ENCODE measurements around the gene ARHGEF1.
"Not testable (repeated sequence)": the region's sequence is repeated elsewhere in the genome, so short reads cannot be mapped to it uniquely, and the experiment has no call there.

Gene ARHGEF1

DNA sequence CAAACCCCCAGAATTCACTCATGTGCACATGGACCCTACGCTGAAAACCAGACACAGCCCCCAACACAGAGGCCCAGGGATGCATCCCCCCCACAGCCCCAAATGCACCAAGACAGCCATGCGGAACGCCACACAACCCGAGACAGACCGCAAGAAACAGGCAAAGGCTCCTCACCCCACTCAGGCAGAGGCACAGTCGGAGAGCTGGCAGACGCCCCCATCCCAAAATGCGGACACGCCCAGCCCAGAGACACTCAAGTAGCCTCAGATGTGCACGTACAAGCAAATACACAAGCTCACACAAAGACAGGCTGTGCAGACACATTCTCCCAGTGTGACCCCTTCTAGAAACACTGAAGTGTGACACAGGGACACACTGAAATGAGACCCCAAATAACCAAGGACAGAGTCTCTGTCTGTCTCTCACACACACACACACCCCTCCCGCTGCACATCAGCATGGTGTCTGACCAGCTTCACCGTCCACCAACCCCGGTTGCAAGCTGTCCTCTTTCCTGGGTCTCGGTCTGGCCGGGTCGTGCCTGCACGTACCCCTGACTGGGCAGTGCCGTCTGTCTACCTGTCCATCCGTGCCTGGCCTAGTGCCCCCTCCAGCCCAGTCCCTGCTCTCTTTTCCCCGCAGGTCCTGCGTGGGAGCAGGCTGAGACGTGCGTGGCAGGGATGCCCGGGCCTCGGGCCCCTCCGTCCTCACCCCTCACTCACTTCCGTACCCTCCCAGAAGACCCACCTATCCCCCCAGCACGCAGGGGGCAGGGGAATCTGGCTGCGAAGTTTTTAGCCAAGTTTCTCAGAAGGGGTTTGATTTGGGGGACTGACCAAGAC lies 29.1 kb downstream of the ARHGEF1 start:
- no peak overlapping the region for H4K91ac ChIP-seq (ENCODE audit: low read depth, low read length)

DNA sequence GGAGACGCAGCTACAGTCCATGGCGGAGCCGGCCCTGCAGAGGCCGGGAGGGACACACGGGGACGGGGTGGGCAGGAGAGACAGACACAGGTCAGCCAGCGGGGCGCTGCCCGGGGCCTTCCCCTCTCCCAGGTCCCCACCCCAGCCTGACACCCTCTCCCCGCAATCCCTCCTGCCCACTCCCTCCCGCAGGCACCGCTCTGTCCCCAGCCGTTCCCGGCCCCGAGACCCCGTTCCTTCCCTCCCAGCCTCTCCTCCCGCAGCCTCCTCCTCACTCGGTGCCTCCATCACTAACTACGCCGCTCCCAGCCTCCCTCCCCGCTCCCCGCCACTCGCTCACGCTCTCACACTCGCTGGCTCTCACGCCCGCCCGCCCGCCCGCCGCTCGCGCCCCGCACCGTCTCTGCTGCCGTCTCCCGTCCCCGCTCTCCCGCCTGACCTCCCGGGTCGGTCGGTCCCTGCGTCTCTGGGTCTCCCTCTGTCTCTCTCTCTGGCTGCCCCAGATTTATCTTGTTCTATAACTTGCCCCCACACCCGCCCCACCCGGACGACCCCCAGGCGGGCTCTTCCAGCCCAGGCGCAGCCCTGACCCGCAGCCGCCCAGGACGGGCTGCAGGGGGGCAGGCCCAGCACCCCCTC lies 30.0 kb downstream of the ARHGEF1 start:
- H3K4me1 ChIP-seq (ENCODE audit: control insufficient read depth in 1 of 2, insufficient read depth in 2 of 2, low read length in 2 of 2): no peaks in the 10 kb centered on the region
- no peak overlapping the region for H3K9ac ChIP-seq (ENCODE audit: low read length)
- H2BK12ac ChIP-seq (ENCODE audit: low read length): no peak overlapping the region
- H3K79me2 ChIP-seq (ENCODE audit: control insufficient read depth, insufficient read depth, low read length, poor library complexity): no peaks in the 10 kb centered on the region
- H2AK5ac ChIP-seq (ENCODE audit: low read length): no peak overlapping the region
- H4K91ac ChIP-seq (ENCODE audit: low read depth, low read length): no peak overlapping the region
- no peak overlapping the region for H3K4me3 ChIP-seq (ENCODE audit: low read depth, low read length)
- H3K18ac ChIP-seq (ENCODE audit: low read length): no peak overlapping the region
- no peak overlapping the region for H3K4ac ChIP-seq (ENCODE audit: low read depth, low read length)
- H2BK5ac ChIP-seq (ENCODE audit: low read depth, low read length, poor library complexity): no peak overlapping the region
- no peaks in the 10 kb centered on the region for H3K79me1 ChIP-seq (ENCODE audit: low read length)
- no CpG with 5 or more reads among the region's 51 CpGs for WGBS (ENCODE audit: extremely low coverage, insufficient coverage, insufficient read length)
- no peak overlapping the region for H4K12ac ChIP-seq (ENCODE audit: low read depth, low read length)
- H2BK120ac ChIP-seq (ENCODE audit: insufficient read depth, low read length, poor library complexity): no peak overlapping the region
- no peak overlapping the region for H3K27ac ChIP-seq (ENCODE audit: low read depth, low read length)
- H3K23ac ChIP-seq (ENCODE audit: low read length): no peak overlapping the region
- peaks cover 0 to under 1% of the 10 kb centered on the region in 2 experiments for H3K36me3 ChIP-seq (ENCODE audit: control insufficient read depth in 1 of 2, insufficient read depth in 2 of 2, low read length in 2 of 2)
- DNase-seq: no peak
- no peak overlapping the region for H4K8ac ChIP-seq (ENCODE audit: low read depth, low read length)
- no peak overlapping the region for H3K14ac ChIP-seq (ENCODE audit: low read length)
- H3K27me3 ChIP-seq (ENCODE audit: insufficient read depth, low read length): peaks cover 54% of the 10 kb centered on the region
- H3K9me3 ChIP-seq (ENCODE audit: insufficient read depth, low read depth, low read length): peaks cover 18% of the 10 kb centered on the region
- H3K4me2 ChIP-seq (ENCODE audit: low read length): no peak overlapping the region
- no peak overlapping the region for H2AFZ ChIP-seq (ENCODE audit: insufficient read depth, low read length, poor library complexity)

More for the DNA sequence above, 29.1 kb downstream of the ARHGEF1 start:
- Histone ChIP-seq H3K79me2 (ENCODE audit: control insufficient read depth, insufficient read depth, low read length, poor library complexity) (no peaks in the 10 kb centered on the region), H3K9ac (ENCODE audit: low read length) (no peak overlapping the region), H3K23ac (ENCODE audit: low read length) (no peak overlapping the region), H4K8ac (ENCODE audit: low read depth, low read length) (no peak overlapping the region), H3K27me3 (ENCODE audit: insufficient read depth, low read length) (peaks cover 49% of the 10 kb centered on the region), H3K4me2 (ENCODE audit: low read length) (no peak overlapping the region), H2BK12ac (ENCODE audit: low read length) (no peak overlapping the region), H4K12ac (ENCODE audit: low read depth, low read length) (no peak overlapping the region), H3K79me1 (ENCODE audit: low read length) (no peaks in the 10 kb centered on the region), H3K14ac (ENCODE audit: low read length) (no peak overlapping the region), H3K4me1 (ENCODE audit: control insufficient read depth in 1 of 2, insufficient read depth in 2 of 2, low read length in 2 of 2) (no peaks in the 10 kb centered on the region), H3K9me3 (ENCODE audit: insufficient read depth, low read depth, low read length) (peaks cover 15% of the 10 kb centered on the region), H3K4ac (ENCODE audit: low read depth, low read length) (no peak overlapping the region), H3K27ac (ENCODE audit: low read depth, low read length) (no peak overlapping the region), H2AK5ac (ENCODE audit: low read length) (no peak overlapping the region), H3K36me3 (ENCODE audit: control insufficient read depth in 1 of 2, insufficient read depth in 2 of 2, low read length in 2 of 2) (peaks cover 2 to 6% of the 10 kb centered on the region in 2 experiments), H3K18ac (ENCODE audit: low read length) (no peak overlapping the region), H3K4me3 (ENCODE audit: low read depth, low read length) (no peak overlapping the region), H2BK5ac (ENCODE audit: low read depth, low read length, poor library complexity) (no peak overlapping the region), H2AFZ (ENCODE audit: insufficient read depth, low read length, poor library complexity) (no peak overlapping the region), H2BK120ac (ENCODE audit: insufficient read depth, low read length, poor library complexity) (no peak overlapping the region)
- DNase-seq: no peak
- no CpG with 5 or more reads among the region's 29 CpGs for WGBS (ENCODE audit: extremely low coverage, insufficient coverage, insufficient read length)

DNA sequence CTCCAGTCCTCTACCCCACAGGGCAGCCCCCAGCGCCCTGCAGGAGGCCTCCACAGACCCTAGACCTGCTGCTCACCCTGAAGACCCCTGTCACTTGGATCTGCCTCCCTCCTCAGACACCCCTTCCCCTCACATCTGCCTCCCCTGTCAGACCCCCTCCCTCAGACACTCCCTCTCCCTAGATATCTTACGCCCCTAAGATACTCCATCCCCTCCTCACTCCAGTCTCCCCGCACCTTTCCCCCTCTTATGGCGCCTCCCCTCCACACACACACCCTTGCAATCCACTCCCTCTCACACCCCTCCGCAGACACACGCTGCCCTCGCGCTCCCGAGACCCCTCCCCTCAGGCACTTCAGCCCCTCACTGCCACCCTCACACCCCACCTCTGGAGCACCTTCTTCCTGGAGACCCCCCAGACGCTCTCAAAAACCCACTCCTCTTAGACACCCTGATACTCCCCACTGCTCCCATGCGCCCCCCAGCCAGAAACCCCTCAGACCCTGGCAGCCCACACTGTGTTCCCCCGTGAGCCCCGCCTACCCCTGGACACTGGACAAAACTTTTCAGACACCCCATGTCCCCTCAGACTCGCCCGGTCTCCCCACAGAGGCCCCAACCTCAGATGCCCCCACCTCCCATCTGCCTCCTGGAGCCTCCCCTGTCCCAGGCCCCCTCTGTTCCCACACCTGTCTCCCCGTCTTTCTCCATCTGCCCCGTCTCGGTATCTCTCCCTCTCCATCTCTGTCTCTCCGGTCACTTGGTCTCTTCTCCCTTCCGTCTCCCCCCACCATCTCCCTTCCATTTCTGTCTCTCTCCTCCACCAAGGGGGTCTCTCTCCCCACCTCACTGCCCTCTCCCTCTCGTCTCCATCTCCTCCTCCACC lies 30.8 kb downstream of the ARHGEF1 start:
- H2BK12ac ChIP-seq (ENCODE audit: low read length): no peak overlapping the region
- H3K27ac ChIP-seq (ENCODE audit: low read depth, low read length): no peak overlapping the region
- no peak overlapping the region for H2BK5ac ChIP-seq (ENCODE audit: low read depth, low read length, poor library complexity)
- no peak for DNase-seq
- no peak overlapping the region for H3K4ac ChIP-seq (ENCODE audit: low read depth, low read length)
- no peak overlapping the region for H3K18ac ChIP-seq (ENCODE audit: low read length)
- WGBS (ENCODE audit: extremely low coverage, insufficient coverage, insufficient read length): no CpG with 5 or more reads among the region's 21 CpGs
- no peaks in the 10 kb centered on the region for H3K79me2 ChIP-seq (ENCODE audit: control insufficient read depth, insufficient read depth, low read length, poor library complexity)
- peaks cover 25% of the 10 kb centered on the region for H3K9me3 ChIP-seq (ENCODE audit: insufficient read depth, low read depth, low read length)
- H3K4me2 ChIP-seq (ENCODE audit: low read length): no peak overlapping the region
- H3K14ac ChIP-seq (ENCODE audit: low read length): no peak overlapping the region
- no peak overlapping the region for H3K9ac ChIP-seq (ENCODE audit: low read length)
- H3K4me1 ChIP-seq (ENCODE audit: control insufficient read depth in 1 of 2, insufficient read depth in 2 of 2, low read length in 2 of 2): no peaks in the 10 kb centered on the region
- H3K27me3 ChIP-seq (ENCODE audit: insufficient read depth, low read length): peaks cover 57% of the 10 kb centered on the region
- no peak overlapping the region for H4K91ac ChIP-seq (ENCODE audit: low read depth, low read length)
- no peak overlapping the region for H4K8ac ChIP-seq (ENCODE audit: low read depth, low read length)
- H3K23ac ChIP-seq (ENCODE audit: low read length): no peak overlapping the region
- H2BK120ac ChIP-seq (ENCODE audit: insufficient read depth, low read length, poor library complexity): no peak overlapping the region
- H3K36me3 ChIP-seq (ENCODE audit: control insufficient read depth in 1 of 2, insufficient read depth in 2 of 2, low read length in 2 of 2): no peaks in the 10 kb centered on the region
- H3K4me3 ChIP-seq (ENCODE audit: low read depth, low read length): no peak overlapping the region
- H2AFZ ChIP-seq (ENCODE audit: insufficient read depth, low read length, poor library complexity): no peak overlapping the region
- H4K12ac ChIP-seq (ENCODE audit: low read depth, low read length): no peak overlapping the region
- no peak overlapping the region for H2AK5ac ChIP-seq (ENCODE audit: low read length)
- no peaks in the 10 kb centered on the region for H3K79me1 ChIP-seq (ENCODE audit: low read length)

DNA sequence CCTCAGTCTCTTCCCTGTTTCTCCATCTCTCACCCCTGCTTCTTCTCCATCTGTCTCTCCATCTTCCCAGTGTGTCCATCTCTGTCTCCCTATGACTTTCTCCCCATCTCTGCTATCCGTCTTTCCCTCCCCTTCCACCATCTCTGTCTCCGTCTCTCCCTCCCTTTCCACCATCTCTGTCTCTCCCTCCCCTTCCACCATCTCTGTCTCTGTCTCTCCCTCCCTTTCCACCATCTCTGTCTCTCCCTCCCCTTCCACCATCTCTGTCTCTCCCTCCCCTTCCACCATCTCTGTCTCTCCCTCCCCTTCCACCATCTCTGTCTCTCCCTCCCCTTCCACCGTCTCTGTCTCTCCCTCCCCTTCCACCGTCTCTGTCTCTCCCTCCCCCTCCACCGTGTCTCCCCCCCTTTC lies 31.4 kb downstream of the ARHGEF1 start:
- WGBS (ENCODE audit: extremely low coverage, insufficient coverage, insufficient read length): no CpG with 5 or more reads among the region's 5 CpGs
- not testable (repeated sequence) for H2BK120ac ChIP-seq (ENCODE audit: insufficient read depth, low read length, poor library complexity); H3K9ac ChIP-seq (ENCODE audit: low read length); H3K18ac ChIP-seq (ENCODE audit: low read length); H3K79me1 ChIP-seq (ENCODE audit: low read length); H4K12ac ChIP-seq (ENCODE audit: low read depth, low read length); H3K14ac ChIP-seq (ENCODE audit: low read length); H3K27ac ChIP-seq (ENCODE audit: low read depth, low read length); H3K4ac ChIP-seq (ENCODE audit: low read depth, low read length); H3K23ac ChIP-seq (ENCODE audit: low read length); H2AK5ac ChIP-seq (ENCODE audit: low read length); H4K8ac ChIP-seq (ENCODE audit: low read depth, low read length); H3K4me1 ChIP-seq (ENCODE audit: control insufficient read depth in 1 of 2, insufficient read depth in 2 of 2, low read length in 2 of 2); H2BK5ac ChIP-seq (ENCODE audit: low read depth, low read length, poor library complexity); H2BK12ac ChIP-seq (ENCODE audit: low read length); H3K4me3 ChIP-seq (ENCODE audit: low read depth, low read length); H3K36me3 ChIP-seq (ENCODE audit: control insufficient read depth in 1 of 2, insufficient read depth in 2 of 2, low read length in 2 of 2); H3K4me2 ChIP-seq (ENCODE audit: low read length); H4K91ac ChIP-seq (ENCODE audit: low read depth, low read length); H2AFZ ChIP-seq (ENCODE audit: insufficient read depth, low read length, poor library complexity); DNase-seq; H3K79me2 ChIP-seq (ENCODE audit: control insufficient read depth, insufficient read depth, low read length, poor library complexity)
- peaks cover 28% of the 10 kb centered on the region for H3K9me3 ChIP-seq (ENCODE audit: insufficient read depth, low read depth, low read length)
- peaks cover 58% of the 10 kb centered on the region for H3K27me3 ChIP-seq (ENCODE audit: insufficient read depth, low read length)
